ENCODE results near the gene KLHDC8A.

KLHDC8A gene

GRCh38 chr1:205313563-205314308, 43.0 kb downstream of the KLHDC8A start:
- peaks cover 17% of the 10 kb centered on the region for H3K4me1 ChIP-seq (ENCODE audit: insufficient read depth, low read length)

GRCh38 chr1:205312866-205313562, 43.7 kb downstream of the KLHDC8A start:
- Histone ChIP-seq H3K36me3 (ENCODE audit: insufficient read depth, low read length) (no peaks in the 10 kb centered on the region), H3K4me1 (ENCODE audit: insufficient read depth, low read length) (peaks cover 10% of the 10 kb centered on the region), H3K27ac (ENCODE audit: low read depth, low read length) (no peak overlapping the region), H3K27me3 (ENCODE audit: control insufficient read depth in 1 of 2, insufficient read depth in 2 of 2, low read length in 2 of 2) (no peaks in the 10 kb centered on the region), H3K9me3 (ENCODE audit: low read length) (no peaks in the 10 kb centered on the region), H3K4me3 (ENCODE audit: low read depth in 1 of 2, low read length in 2 of 2) (no peak overlapping the region), H3K9ac (ENCODE audit: low read length) (no peak overlapping the region)

More at GRCh38 chr1:205313563-205314308, 43.0 kb downstream of the KLHDC8A start:
- Histone ChIP-seq H3K36me3 (ENCODE audit: insufficient read depth, low read length) (no peaks in the 10 kb centered on the region), H3K27ac (ENCODE audit: low read depth, low read length) (no peak overlapping the region), H3K4me3 (ENCODE audit: low read depth in 1 of 2, low read length in 2 of 2) (peak overlapping the region in 1 of 2 donors; percentile 39), H3K27me3 (ENCODE audit: control insufficient read depth in 1 of 2, insufficient read depth in 2 of 2, low read length in 2 of 2) (no peaks in the 10 kb centered on the region), H3K9me3 (ENCODE audit: low read length) (no peaks in the 10 kb centered on the region), H3K9ac (ENCODE audit: low read length) (no peak overlapping the region)

- no peaks in the 10 kb centered on the region for H3K9me3 ChIP-seq (ENCODE audit: low read length)
- no peaks in the 10 kb centered on the region for H3K36me3 ChIP-seq (ENCODE audit: insufficient read depth, low read length)
- H3K9ac ChIP-seq (ENCODE audit: low read length), result no peak overlapping the region
- no peak overlapping the region for H3K27ac ChIP-seq (ENCODE audit: low read depth, low read length)
- H3K4me3 ChIP-seq (ENCODE audit: low read depth in 1 of 2, low read length in 2 of 2), result no peak overlapping the region
- H3K27me3 ChIP-seq (ENCODE audit: control insufficient read depth in 1 of 2, insufficient read depth in 2 of 2, low read length in 2 of 2), result no peaks in the 10 kb centered on the region
- peaks cover 3% of the 10 kb centered on the region for H3K4me1 ChIP-seq (ENCODE audit: insufficient read depth, low read length)
Measured at GRCh38 chr1:205310976-205311704, 45.6 kb downstream of the KLHDC8A start.

GRCh38 chr1:205309741-205310140, 47.0 kb downstream of the KLHDC8A start:
- Histone ChIP-seq H3K27me3 (ENCODE audit: control insufficient read depth in 1 of 2, insufficient read depth in 2 of 2, low read length in 2 of 2) (no peaks in the 10 kb centered on the region), H3K4me3 (ENCODE audit: low read depth in 1 of 2, low read length in 2 of 2) (no peak overlapping the region), H3K9ac (ENCODE audit: low read length) (no peak overlapping the region), H3K9me3 (ENCODE audit: low read length) (no peaks in the 10 kb centered on the region), H3K27ac (ENCODE audit: low read depth, low read length) (no peak overlapping the region), H3K4me1 (ENCODE audit: insufficient read depth, low read length) (peaks cover 3% of the 10 kb centered on the region), H3K36me3 (ENCODE audit: insufficient read depth, low read length) (no peaks in the 10 kb centered on the region)

- H3K9ac ChIP-seq (ENCODE audit: low read length), result no peak overlapping the region
- H3K27me3 ChIP-seq (ENCODE audit: control insufficient read depth in 1 of 2, insufficient read depth in 2 of 2, low read length in 2 of 2), result no peaks in the 10 kb centered on the region
- H3K9me3 ChIP-seq (ENCODE audit: low read length), result no peaks in the 10 kb centered on the region
- no peaks in the 10 kb centered on the region for H3K36me3 ChIP-seq (ENCODE audit: insufficient read depth, low read length)
- H3K27ac ChIP-seq (ENCODE audit: low read depth, low read length), result no peak overlapping the region
- no peaks in the 10 kb centered on the region for H3K4me1 ChIP-seq (ENCODE audit: insufficient read depth, low read length)
- H3K4me3 ChIP-seq (ENCODE audit: low read depth in 1 of 2, low read length in 2 of 2), result no peak overlapping the region
Measured at GRCh38 chr1:205306929-205307566, 49.7 kb downstream of the KLHDC8A start.

- Histone ChIP-seq H3K9me3 (ENCODE audit: low read length) (no peaks in the 10 kb centered on the region), H3K9ac (ENCODE audit: low read length) (no peak overlapping the region), H3K4me3 (ENCODE audit: low read depth in 1 of 2, low read length in 2 of 2) (no peak overlapping the region), H3K36me3 (ENCODE audit: insufficient read depth, low read length) (no peaks in the 10 kb centered on the region), H3K27me3 (ENCODE audit: control insufficient read depth in 1 of 2, insufficient read depth in 2 of 2, low read length in 2 of 2) (no peaks in the 10 kb centered on the region), H3K27ac (ENCODE audit: low read depth, low read length) (no peak overlapping the region), H3K4me1 (ENCODE audit: insufficient read depth, low read length) (peaks cover 6% of the 10 kb centered on the region)
Measured at GRCh38 chr1:205304695-205305070, 52.0 kb downstream of the KLHDC8A start.

GRCh38 chr1:205304046-205304694, 52.6 kb downstream of the KLHDC8A start:
- peaks cover 6% of the 10 kb centered on the region for H3K4me1 ChIP-seq (ENCODE audit: insufficient read depth, low read length)
- no peaks in the 10 kb centered on the region for H3K27me3 ChIP-seq (ENCODE audit: control insufficient read depth in 1 of 2, insufficient read depth in 2 of 2, low read length in 2 of 2)
- no peaks in the 10 kb centered on the region for H3K36me3 ChIP-seq (ENCODE audit: insufficient read depth, low read length)
- no peaks in the 10 kb centered on the region for H3K9me3 ChIP-seq (ENCODE audit: low read length)
- H3K4me3 ChIP-seq (ENCODE audit: low read depth in 1 of 2, low read length in 2 of 2), result no peak overlapping the region
- no peak overlapping the region for H3K9ac ChIP-seq (ENCODE audit: low read length)
- H3K27ac ChIP-seq (ENCODE audit: low read depth, low read length), result no peak overlapping the region

- H3K9ac ChIP-seq (ENCODE audit: low read length), result no peak overlapping the region
- H3K9me3 ChIP-seq (ENCODE audit: low read length), result no peaks in the 10 kb centered on the region
- no peaks in the 10 kb centered on the region for H3K36me3 ChIP-seq (ENCODE audit: insufficient read depth, low read length)
Measured at GRCh38 chr1:205303247-205303888, 53.4 kb downstream of the KLHDC8A start.

GRCh38 chr1:205301842-205302588, 54.7 kb downstream of the KLHDC8A start:
- H3K36me3 ChIP-seq (ENCODE audit: insufficient read depth, low read length), result no peaks in the 10 kb centered on the region
- no peak overlapping the region for H3K4me3 ChIP-seq (ENCODE audit: low read depth in 1 of 2, low read length in 2 of 2)
- peaks cover 6% of the 10 kb centered on the region for H3K4me1 ChIP-seq (ENCODE audit: insufficient read depth, low read length)
- H3K27ac ChIP-seq (ENCODE audit: low read depth, low read length), result no peak overlapping the region
- H3K9me3 ChIP-seq (ENCODE audit: low read length), result no peaks in the 10 kb centered on the region
- H3K9ac ChIP-seq (ENCODE audit: low read length), result no peak overlapping the region
- H3K27me3 ChIP-seq (ENCODE audit: control insufficient read depth in 1 of 2, insufficient read depth in 2 of 2, low read length in 2 of 2), result no peaks in the 10 kb centered on the region

More at GRCh38 chr1:205303247-205303888, 53.4 kb downstream of the KLHDC8A start:
- no peaks in the 10 kb centered on the region for H3K27me3 ChIP-seq (ENCODE audit: control insufficient read depth in 1 of 2, insufficient read depth in 2 of 2, low read length in 2 of 2)
- peaks cover 6% of the 10 kb centered on the region for H3K4me1 ChIP-seq (ENCODE audit: insufficient read depth, low read length)
- no peak overlapping the region for H3K4me3 ChIP-seq (ENCODE audit: low read depth in 1 of 2, low read length in 2 of 2)
- no peak overlapping the region for H3K27ac ChIP-seq (ENCODE audit: low read depth, low read length)

GRCh38 chr1:205301205-205301821, 55.4 kb downstream of the KLHDC8A start:
- H3K9me3 ChIP-seq (ENCODE audit: low read length), result no peaks in the 10 kb centered on the region
- H3K4me3 ChIP-seq (ENCODE audit: low read depth in 1 of 2, low read length in 2 of 2), result no peak overlapping the region
- H3K9ac ChIP-seq (ENCODE audit: low read length), result no peak overlapping the region
- peaks cover 6% of the 10 kb centered on the region for H3K4me1 ChIP-seq (ENCODE audit: insufficient read depth, low read length)
- H3K27ac ChIP-seq (ENCODE audit: low read depth, low read length), result no peak overlapping the region
- H3K36me3 ChIP-seq (ENCODE audit: insufficient read depth, low read length), result no peaks in the 10 kb centered on the region
- H3K27me3 ChIP-seq (ENCODE audit: control insufficient read depth in 1 of 2, insufficient read depth in 2 of 2, low read length in 2 of 2), result no peaks in the 10 kb centered on the region

All from muscle layer of colon (tissue), 2 donors.